Middle frontal gyrus (tissue), 1 donor: ENCODE data around the gene HES2.
A peak's percentile ranks its signal among the peaks of the same experiment; 100 is the strongest.
"Not testable (repeated sequence)": the region's sequence is repeated elsewhere in the genome, so short reads cannot be mapped to it uniquely, and the experiment has no call there.

Experiments
- DNase-seq: peaks from one replicate; pipeline ENCODE4 v3.0.0-alpha.2; 2015; ENCODE audit warnings: low spot score; ENCODE audit errors: extremely low spot score

Gene HES2

DNA sequence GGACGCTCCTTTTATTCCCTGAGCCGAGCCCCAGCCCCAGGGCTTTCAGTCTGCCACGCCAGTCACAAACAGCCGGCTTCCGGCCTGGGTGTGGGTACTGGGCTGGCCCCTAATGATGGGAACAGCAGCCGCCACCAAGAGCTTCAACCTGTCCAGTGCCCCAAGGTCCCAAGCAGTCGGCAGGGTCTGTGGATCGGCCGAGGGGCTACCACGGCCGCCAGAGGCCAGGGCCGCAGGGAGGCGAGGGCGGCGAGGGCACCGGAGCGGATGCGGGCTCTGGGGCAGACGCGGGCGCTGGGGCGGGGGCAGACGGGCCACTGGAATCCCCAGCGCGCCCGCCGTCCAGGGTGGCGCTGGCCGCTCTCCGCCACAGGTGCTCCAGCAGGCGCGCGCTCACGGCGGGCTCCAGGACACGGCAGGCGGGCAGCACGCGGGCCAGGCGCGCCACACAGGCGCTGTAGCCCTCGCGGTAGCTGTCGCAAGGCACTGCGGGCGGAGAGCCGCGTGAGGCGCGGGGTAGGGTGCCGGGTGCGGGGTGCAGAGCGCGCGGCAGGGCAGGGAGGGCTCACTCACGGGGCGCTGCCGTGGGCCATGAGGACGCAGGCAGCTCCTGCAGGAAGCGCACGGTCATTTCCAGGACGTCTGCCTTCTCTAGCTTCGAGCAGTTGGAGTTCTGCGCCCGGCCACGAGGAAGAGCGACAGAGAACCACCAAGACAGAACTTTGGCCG, 887 bp downstream of the HES2 start:
- no peak for DNase-seq

DNA sequence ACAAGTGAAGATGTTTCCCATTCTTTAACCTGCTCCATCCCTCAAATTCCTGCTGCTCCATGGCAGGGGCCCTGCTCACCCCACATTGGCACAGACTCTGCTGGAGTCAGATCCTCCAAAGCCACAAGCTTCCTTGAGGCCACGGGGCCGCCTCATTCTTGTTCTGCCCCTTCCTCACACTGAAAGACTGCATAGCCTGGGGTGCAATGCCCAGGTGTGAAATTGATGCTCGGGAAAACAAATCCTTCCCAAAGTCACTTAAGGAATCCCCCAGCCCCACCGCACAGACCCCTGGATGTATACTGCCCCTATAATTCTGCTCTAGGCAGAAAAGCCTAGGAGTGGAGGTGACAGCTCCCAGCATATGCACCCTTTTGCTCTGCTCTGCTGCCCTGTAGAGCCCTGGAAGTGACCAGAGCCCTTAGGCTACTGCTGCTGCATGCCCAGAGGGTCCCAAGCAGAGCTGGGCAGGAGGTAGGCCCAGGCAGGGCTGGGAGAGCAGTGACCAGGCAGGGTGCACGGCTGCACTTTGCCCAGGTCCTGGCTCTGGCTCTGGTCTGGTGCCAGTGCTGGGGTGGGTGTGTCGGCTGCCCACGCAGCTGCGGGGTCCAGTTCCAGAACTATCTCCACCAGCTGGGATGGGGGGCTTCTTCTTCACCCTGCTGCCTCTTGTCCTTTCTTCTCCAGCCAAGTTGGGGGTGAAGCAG, 1.6 kb downstream of the HES2 start:
- no peak for DNase-seq

DNA sequence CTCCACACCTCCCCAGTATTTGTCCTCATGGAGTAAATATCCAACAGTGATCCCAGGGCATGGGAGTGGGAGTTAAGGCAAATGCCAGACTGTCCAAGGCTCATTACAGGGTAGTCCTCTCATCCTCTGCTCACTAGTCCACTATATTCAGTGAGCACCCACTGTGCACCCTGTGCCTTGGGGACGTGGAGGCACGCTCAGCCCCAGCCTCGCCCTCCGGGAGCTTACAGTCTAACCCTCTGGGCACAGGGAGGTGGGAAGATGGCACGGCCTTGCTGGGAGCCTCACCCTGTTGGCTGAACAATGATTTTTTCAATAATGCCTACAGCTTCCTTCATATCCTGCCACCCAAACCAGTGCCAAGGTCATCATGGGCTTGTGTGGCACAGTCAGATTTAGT, 2.8 kb downstream of the HES2 start:
- no peak for DNase-seq

GRCh38 chr1:6416295-6416656, 3.4 kb downstream of the HES2 start:
- DNase-seq, result no peak

- DNase-seq, result no peak
Measured at GRCh38 chr1:6414881-6415626, 4.7 kb downstream of the HES2 start.

DNA sequence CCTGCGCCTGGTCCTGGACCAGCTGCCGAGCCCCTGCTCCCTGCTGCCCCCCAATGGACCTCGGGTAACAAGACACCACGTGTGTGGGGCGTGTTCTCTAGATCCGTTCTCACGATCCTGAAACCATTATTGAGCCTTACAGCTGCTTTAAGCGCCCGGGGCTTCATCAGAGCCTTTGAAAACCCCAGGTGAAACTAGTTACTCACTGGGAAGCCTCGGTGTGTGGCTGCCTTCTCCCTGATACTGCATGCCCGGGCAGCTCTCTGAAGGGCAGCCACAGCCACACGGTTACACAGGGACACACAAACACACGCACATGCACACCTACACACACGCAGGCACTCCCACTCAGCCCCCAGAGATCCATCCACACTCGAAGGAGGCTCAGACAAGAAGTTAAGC, 5.3 kb downstream of the HES2 start:
- DNase-seq, result no peak

- no peak for DNase-seq
Measured at GRCh38 chr1:6412896-6413295, 6.8 kb downstream of the HES2 start.

- DNase-seq, result no peak
Measured at GRCh38 chr1:6410248-6410893, 9.3 kb downstream of the HES2 start.

- DNase-seq, result no peak
Measured at GRCh38 chr1:6409733-6410132, 10.0 kb downstream of the HES2 start.

DNA sequence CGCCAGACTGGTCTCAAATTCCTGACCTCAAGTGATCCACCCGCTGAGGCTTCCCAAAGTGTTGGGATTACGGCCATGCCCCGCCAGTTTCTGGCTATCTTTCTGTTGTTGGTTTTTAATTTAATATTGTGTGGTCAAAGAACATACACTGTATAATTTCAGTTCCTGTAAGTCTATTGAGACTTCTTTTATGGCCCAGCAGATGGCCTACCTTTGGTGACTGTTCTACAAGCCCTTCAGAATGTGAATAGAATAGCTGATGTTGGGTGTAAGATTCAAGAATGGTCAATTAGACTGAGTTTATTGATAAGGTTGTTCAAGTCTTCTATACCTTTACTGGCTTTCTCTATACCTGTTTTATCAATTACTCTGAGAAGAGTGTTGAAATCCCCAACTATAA, 10.7 kb downstream of the HES2 start:
- DNase-seq, result no peak

- DNase-seq, result no peak
Measured at GRCh38 chr1:6408023-6408422, 11.7 kb downstream of the HES2 start.

DNA sequence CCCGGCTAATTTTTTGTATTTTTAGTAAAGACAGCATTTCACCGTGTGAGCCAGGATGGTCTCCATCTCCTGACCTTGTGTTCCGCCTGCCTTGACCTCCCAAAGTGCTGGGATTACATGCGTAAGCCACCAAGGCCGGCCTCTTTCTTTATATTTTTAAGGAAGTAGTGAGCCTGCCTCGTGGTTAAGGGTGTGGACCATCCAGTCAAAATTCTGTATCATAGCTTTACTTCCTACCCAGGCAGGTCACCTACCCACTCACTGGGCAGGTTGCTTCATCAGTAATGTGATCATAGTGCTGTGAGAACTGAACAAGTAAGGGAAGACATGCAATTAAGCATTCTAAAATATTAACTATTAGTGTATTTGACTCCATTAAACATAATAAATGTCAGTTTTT, 18.0 kb downstream of the HES2 start:
- DNase-seq, result no peak

- DNase-seq, result no peak
Measured at GRCh38 chr1:6399294-6399693, 20.4 kb downstream of the HES2 start.

DNA sequence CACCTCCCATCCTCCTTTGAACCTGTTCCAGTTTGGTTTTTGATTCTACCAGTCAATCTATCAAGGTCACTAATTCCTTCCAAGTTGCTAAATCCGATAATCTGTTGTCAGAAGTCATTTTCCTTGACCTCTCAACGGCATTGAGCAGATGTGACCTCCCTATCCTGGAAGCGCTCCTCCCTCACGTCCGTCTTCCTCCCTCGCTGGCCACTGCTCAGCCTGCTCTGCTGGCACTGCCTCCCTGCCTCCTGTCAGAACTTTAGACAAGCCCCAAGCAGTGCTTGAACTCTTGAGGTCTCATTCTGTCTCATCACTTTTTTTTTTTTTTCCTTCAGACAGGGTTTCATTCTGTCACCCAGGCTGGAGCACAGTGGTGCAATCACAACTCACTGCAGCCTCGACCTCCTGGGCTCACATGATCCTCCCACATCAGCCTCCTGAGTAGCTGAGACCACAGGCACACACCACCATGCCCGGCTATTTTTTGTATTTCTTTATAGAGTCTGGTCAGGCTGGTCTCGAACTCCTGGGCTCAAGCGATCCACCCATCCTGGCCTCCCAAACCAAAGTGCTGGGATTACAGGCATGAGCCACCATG, 21.8 kb downstream of the HES2 start:
- DNase-seq, result no peak

- no peak for DNase-seq
Measured at GRCh38 chr1:6396998-6397397, 22.7 kb downstream of the HES2 start.

DNA sequence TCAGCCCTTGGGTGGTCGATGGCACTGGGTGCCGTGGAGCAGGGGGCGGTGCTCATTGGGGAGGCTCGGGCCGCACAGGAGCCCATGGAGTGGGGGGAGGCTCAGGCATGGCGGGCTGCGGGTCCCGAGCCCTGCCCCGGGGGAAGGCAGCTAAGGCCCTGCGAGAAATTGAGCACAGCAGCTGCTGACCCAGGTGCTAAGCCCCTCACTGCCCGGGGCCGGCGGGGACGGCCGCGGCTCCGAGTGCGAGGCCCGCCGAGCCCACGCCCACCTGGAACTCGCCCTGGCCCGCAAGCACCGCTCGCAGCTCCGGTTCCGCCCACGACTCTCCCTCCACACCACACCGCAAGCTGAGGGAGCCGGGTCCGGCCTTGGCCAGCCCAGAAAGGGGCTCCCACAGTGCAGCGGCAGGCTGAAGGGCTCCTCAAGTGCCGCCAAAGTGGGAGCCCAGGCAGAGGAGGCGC, 23.9 kb downstream of the HES2 start:
- DNase-seq, result not testable (repeated sequence)

- not testable (repeated sequence) for DNase-seq
Measured at GRCh38 chr1:6395130-6395529, 24.6 kb downstream of the HES2 start.

DNA sequence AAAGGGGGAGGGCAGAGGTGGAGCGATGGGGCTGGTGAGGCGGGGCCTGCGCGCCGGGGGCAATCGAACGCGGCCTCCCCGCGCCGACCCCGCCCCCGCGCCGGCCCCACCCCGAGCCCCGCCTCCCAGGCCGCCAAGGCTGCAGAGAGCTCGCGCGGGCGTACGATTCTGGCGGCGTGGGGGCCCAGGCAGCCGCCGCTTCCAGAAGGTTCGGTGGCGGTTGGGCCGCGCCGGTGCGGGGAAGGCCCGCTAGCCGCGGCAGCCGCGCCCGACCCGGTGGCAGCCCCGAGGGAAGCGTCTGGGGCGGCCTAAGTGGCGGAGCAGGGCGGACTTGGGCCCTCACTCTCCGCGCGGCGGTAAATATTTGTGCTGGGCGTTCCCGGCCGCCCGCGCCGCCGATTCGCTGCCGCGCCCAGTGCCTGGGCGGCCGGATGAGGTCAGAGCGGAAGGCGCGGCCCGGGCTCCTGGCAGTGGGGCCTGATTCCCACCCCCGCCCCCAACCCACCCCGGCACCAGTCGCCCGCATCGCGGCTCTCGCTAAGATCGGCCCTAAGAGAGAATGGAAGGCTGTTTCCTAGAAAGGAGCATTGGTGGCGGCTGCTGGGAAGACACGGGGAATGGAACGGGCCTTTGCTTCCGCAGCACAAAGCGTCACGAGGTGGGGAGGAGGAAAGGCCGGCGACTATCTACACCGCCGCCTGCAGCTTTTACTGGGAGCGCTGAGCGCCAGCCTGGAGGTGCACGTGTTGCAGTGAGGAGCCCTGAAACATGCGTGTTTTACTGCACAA, 26.1 kb downstream of the HES2 start, which contains the start of gene ACOT7:
Gene ACOT7 (minus strand): TSS at position 368 of the 788 bp plus-strand sequence. CDS start 368 bp downstream, outside the sequence.
- peak; percentile 71 for DNase-seq

- no peak for DNase-seq
Measured at GRCh38 chr1:6392809-6393399, 26.8 kb downstream of the HES2 start.
